Heart left ventricle (tissue), 13 donors: ENCODE data around the gene SPPL2B.

Experiments used
- POLR2A ChIP-seq, 2 donors: fragments of 450-650 bp; IDR thresholded peaks; one replicate each; pipeline ENCODE4 v1.6.1; 2017; ENCODE audit warnings: antibody characterized with exemption in 2 of 2, mild to moderate bottlenecking in 2 of 2, moderate library complexity in 2 of 2
- TF ChIP-seq, protein P1 (sequence below), 12 donors: fragments of 200-600 bp; sonication (generic) in 4 of 12; IDR thresholded peaks; one replicate each; pipeline versions ENCODE4 v1.5.0 to v1.8.0; 2018 to 2022; ENCODE audit warnings: antibody characterized with exemption in 12 of 12, mild to moderate bottlenecking in 5 of 12
- donor health status: ischemic (EF 13 %, LVEDD 7.1; RV severe dilation, severe dysfunction).
- donor health status: DM: no; HTN: yes; CAD: no.
- donor health status: DM: no; HTN: no; CAD: no.
- donor health status: ischemic (EF 25% LVEDD 6.9; RV normal size, moderate dysfunction).
- donor health status: ischemic (EF 25% LVEDD 5.7; RV mildly dilated, moderate dysfunction).
- donor health status: ischemic (EF 35%, LVEDD 5.7; RV mildly dilated, moderate dysfunction).
- donor health status: nonischemic (EF 11% LVEDD 7.7; RV severe dilation, severe dysfunction).
- donor health status: DM: yes; HTN: yes; CAD: no.
- donor health status: PGD.
- donor health status: ischemic (EF 29% LVEDD 5.4; RV normal size, mild dysfunction).
- donor health status: nonischemic (EF 23%, LVEDD 6.1; RV moderate dilation, normal function).

DNA sequence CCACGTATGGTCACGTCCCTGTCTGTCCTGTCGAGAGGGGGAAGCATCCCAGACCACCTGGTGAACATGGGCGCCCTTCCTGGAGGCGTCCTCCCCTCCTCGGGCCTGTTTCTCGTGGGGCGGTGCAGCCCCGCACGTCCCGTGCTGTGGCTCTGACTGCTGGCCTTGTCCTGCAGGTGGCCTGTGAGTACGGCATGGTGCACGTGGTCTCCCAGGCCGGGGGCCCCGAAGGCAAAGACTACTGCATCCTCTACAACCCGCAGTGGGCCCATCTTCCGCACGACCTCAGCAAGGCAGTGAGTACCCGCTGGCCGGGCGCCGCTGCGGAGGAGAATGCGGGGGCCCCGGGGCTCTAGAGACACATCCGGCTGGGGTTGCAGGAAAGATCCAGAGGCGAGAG, 5.9 kb downstream of the SPPL2B start:
- TF ChIP-seq POLR2A (IDR thresholded peaks at IDR 0.05): no peak
- TF ChIP-seq, protein P1, sequence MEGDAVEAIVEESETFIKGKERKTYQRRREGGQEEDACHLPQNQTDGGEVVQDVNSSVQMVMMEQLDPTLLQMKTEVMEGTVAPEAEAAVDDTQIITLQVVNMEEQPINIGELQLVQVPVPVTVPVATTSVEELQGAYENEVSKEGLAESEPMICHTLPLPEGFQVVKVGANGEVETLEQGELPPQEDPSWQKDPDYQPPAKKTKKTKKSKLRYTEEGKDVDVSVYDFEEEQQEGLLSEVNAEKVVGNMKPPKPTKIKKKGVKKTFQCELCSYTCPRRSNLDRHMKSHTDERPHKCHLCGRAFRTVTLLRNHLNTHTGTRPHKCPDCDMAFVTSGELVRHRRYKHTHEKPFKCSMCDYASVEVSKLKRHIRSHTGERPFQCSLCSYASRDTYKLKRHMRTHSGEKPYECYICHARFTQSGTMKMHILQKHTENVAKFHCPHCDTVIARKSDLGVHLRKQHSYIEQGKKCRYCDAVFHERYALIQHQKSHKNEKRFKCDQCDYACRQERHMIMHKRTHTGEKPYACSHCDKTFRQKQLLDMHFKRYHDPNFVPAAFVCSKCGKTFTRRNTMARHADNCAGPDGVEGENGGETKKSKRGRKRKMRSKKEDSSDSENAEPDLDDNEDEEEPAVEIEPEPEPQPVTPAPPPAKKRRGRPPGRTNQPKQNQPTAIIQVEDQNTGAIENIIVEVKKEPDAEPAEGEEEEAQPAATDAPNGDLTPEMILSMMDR (IDR thresholded peaks at IDR 0.05): no peak
